ENCODE results near the gene FUCA1. TPM values are rescaled to one million over a fixed set of nuclear protein-coding genes. Genes with fewer than 3 reads are reported as not detected.

Gene FUCA1
- total RNA-seq, 1 experiment from 2014 or later: 30.9 TPM

GRCh38 chr1:23909412-23909811 is 41.3 kb upstream of the FUCA1 start:
- no peaks in the 10 kb centered on the region for H3K79me2 ChIP-seq (ENCODE audit: low read depth)
- no peaks in the 10 kb centered on the region for H3K36me3 ChIP-seq (ENCODE audit: low read depth)
- no peak overlapping the region for H2AFZ ChIP-seq
- no peaks in the 10 kb centered on the region for H3K9me2 ChIP-seq (ENCODE audit: insufficient read depth)
- peaks cover 25% of the 10 kb centered on the region for H3K4me1 ChIP-seq (replicated peaks; ENCODE audit: insufficient read depth)
- no peaks in the 10 kb centered on the region for H4K20me1 ChIP-seq (ENCODE audit: insufficient read depth)
- H3K4me2 ChIP-seq: no peak overlapping the region
- peaks cover 10% of the 10 kb centered on the region; the same call in 1 of the 2 replicates for H3F3A ChIP-seq (ENCODE audit: insufficient read depth, low read depth)
- CTCF ChIA-PET: interaction anchor here (0.6 kb wide), 1 partner anchor 133 kb away, joined by 3 read pairs; no protein-coding TSS in a partner anchor
- intact Hi-C loops (cut with micrococcal nuclease; ENCODE audit: unreplicated experiment): no loop called here
- DNase-seq: no peak
- H3K27me3 ChIP-seq (ENCODE audit: insufficient read depth, low read depth): no peaks in the 10 kb centered on the region
- no peak overlapping the region for H3K4me3 ChIP-seq
- BruUV-seq (replicated peaks): no TSS peak
- POLR2A ChIA-PET (ENCODE audit: unreplicated experiment): no interaction called here
- H3K27ac ChIP-seq: no peak overlapping the region
- TF ChIP-seq EZH2 (IDR thresholded peaks at IDR 0.05; ENCODE audit: low read depth): no peak
- TF ChIP-seq, protein P1, sequence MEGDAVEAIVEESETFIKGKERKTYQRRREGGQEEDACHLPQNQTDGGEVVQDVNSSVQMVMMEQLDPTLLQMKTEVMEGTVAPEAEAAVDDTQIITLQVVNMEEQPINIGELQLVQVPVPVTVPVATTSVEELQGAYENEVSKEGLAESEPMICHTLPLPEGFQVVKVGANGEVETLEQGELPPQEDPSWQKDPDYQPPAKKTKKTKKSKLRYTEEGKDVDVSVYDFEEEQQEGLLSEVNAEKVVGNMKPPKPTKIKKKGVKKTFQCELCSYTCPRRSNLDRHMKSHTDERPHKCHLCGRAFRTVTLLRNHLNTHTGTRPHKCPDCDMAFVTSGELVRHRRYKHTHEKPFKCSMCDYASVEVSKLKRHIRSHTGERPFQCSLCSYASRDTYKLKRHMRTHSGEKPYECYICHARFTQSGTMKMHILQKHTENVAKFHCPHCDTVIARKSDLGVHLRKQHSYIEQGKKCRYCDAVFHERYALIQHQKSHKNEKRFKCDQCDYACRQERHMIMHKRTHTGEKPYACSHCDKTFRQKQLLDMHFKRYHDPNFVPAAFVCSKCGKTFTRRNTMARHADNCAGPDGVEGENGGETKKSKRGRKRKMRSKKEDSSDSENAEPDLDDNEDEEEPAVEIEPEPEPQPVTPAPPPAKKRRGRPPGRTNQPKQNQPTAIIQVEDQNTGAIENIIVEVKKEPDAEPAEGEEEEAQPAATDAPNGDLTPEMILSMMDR (conservative IDR thresholded peaks at IDR 0.05): no peak
- H3K9me3 ChIP-seq (ENCODE audit: insufficient read depth, low read depth): no peaks in the 10 kb centered on the region

GRCh38 chr1:23908453-23909341 is 40.6 kb upstream of the FUCA1 start:
- intact Hi-C loops (cut with micrococcal nuclease; ENCODE audit: unreplicated experiment): no loop called here
- Histone ChIP-seq H3K4me3 (no peak overlapping the region), H3K27ac (no peak overlapping the region), H3F3A (ENCODE audit: insufficient read depth, low read depth) (peaks cover 17% of the 10 kb centered on the region; the same call in 1 of the 2 replicates), H3K27me3 (ENCODE audit: insufficient read depth, low read depth) (no peaks in the 10 kb centered on the region), H3K9me2 (ENCODE audit: insufficient read depth) (no peaks in the 10 kb centered on the region), H3K4me1 (replicated peaks; ENCODE audit: insufficient read depth) (peaks cover 28% of the 10 kb centered on the region), H3K36me3 (ENCODE audit: low read depth) (no peaks in the 10 kb centered on the region), H4K20me1 (ENCODE audit: insufficient read depth) (no peaks in the 10 kb centered on the region), H3K9me3 (ENCODE audit: insufficient read depth, low read depth) (no peaks in the 10 kb centered on the region), H3K4me2 (no peak overlapping the region), H2AFZ (no peak overlapping the region), H3K79me2 (ENCODE audit: low read depth) (no peaks in the 10 kb centered on the region)
- no peak for TF ChIP-seq EZH2 (IDR thresholded peaks at IDR 0.05; ENCODE audit: low read depth)
- TF ChIP-seq, protein P1 (conservative IDR thresholded peaks at IDR 0.05): no peak
- DNase-seq: no peak
- no TSS peak for BruUV-seq (replicated peaks)
- POLR2A ChIA-PET (ENCODE audit: unreplicated experiment): no interaction called here
- CTCF ChIA-PET: interaction anchor here (0.6 kb wide), 2 partner anchors 132 to 286 kb away, joined by 3 to 7 read pairs; no protein-coding TSS in a partner anchor

GRCh38 chr1:23906731-23907130 is 38.6 kb upstream of the FUCA1 start:
- no peaks in the 10 kb centered on the region for H3K9me2 ChIP-seq (ENCODE audit: insufficient read depth)
- DNase-seq: no peak
- H3K4me1 ChIP-seq (replicated peaks; ENCODE audit: insufficient read depth): peaks cover 31% of the 10 kb centered on the region
- peaks cover 17% of the 10 kb centered on the region; the same call in 1 of the 2 replicates for H3F3A ChIP-seq (ENCODE audit: insufficient read depth, low read depth)
- TF ChIP-seq, protein P1 (conservative IDR thresholded peaks at IDR 0.05): no peak
- no peak for TF ChIP-seq EZH2 (IDR thresholded peaks at IDR 0.05; ENCODE audit: low read depth)
- H3K4me2 ChIP-seq: no peak overlapping the region
- H3K36me3 ChIP-seq (ENCODE audit: low read depth): no peaks in the 10 kb centered on the region
- no peaks in the 10 kb centered on the region for H3K9me3 ChIP-seq (ENCODE audit: insufficient read depth, low read depth)
- no peak overlapping the region for H2AFZ ChIP-seq
- ChIA-PET CTCF (interaction anchor here (0.7 kb wide), 1 partner anchor 679 kb away, joined by 6 read pairs; no protein-coding TSS in a partner anchor), POLR2A (ENCODE audit: unreplicated experiment) (no interaction called here)
- no peaks in the 10 kb centered on the region for H4K20me1 ChIP-seq (ENCODE audit: insufficient read depth)
- no peak overlapping the region for H3K4me3 ChIP-seq
- H3K27me3 ChIP-seq (ENCODE audit: insufficient read depth, low read depth): no peaks in the 10 kb centered on the region
- no peak overlapping the region for H3K27ac ChIP-seq
- H3K79me2 ChIP-seq (ENCODE audit: low read depth): no peaks in the 10 kb centered on the region
- no TSS peak for BruUV-seq (replicated peaks)
- intact Hi-C loops (cut with micrococcal nuclease; ENCODE audit: unreplicated experiment): no loop called here

Measured in PC-9 (cell line).